HL-60 (cell line): ENCODE data around the gene SLC27A3.

Experiments used
- DNase-seq, 2 experiments: peaks; one replicate each; pipeline ENCODE4 v3.0.0-alpha.2; 2010 to 2020; ENCODE audit warnings: low read depth in 1 of 2, low spot score in 1 of 2
- H3K27ac ChIP-seq: fragments of 250-450 bp; sonication (Bioruptor Pico); replicated peaks from 2 replicates; pipeline ENCODE4 v1.5.1; 2020; ENCODE audit warnings: mild to moderate bottlenecking, moderate library complexity
- H3K27me3 ChIP-seq: fragments of 250-450 bp; sonication (Bioruptor Pico); 2 replicates; pipeline ENCODE4 v1.5.1; 2021; ENCODE audit warnings: mild to moderate bottlenecking, moderate library complexity; ENCODE audit not compliant: insufficient read depth, poor library complexity, severe bottlenecking
- H3K4me3 ChIP-seq: replicated peaks from 2 replicates; pipeline ENCODE4 v1.5.1; 2011; ENCODE audit warnings: mild to moderate bottlenecking, control low read depth, low read length; ENCODE audit not compliant: insufficient read depth
- GABPA ChIP-seq: IDR thresholded peaks from 2 replicates; pipeline ENCODE4 v1.6.1; 2012; ENCODE audit warnings: low read depth
- POLR2AphosphoS5 ChIP-seq: IDR thresholded peaks from 2 replicates; pipeline ENCODE4 v1.6.1; 2012; ENCODE audit warnings: low read depth
- SPI1 ChIP-seq: IDR thresholded peaks from 2 replicates; pipeline ENCODE4 v1.6.1; 2012; ENCODE audit warnings: low read depth, mild to moderate bottlenecking, borderline replicate concordance
- TF ChIP-seq, protein P1 (sequence below): IDR thresholded peaks from one replicate; pipeline ENCODE4 v1.5.1; 2011; ENCODE audit warnings: low read length, control low read depth, inconsistent platforms; ENCODE audit not compliant: insufficient read depth
- TF ChIP-seq, protein P2 (sequence below): IDR thresholded peaks from 2 replicates; pipeline ENCODE4 v1.6.1; 2012; ENCODE audit warnings: low read depth; ENCODE audit not compliant: insufficient replicate concordance

Gene SLC27A3

DNA sequence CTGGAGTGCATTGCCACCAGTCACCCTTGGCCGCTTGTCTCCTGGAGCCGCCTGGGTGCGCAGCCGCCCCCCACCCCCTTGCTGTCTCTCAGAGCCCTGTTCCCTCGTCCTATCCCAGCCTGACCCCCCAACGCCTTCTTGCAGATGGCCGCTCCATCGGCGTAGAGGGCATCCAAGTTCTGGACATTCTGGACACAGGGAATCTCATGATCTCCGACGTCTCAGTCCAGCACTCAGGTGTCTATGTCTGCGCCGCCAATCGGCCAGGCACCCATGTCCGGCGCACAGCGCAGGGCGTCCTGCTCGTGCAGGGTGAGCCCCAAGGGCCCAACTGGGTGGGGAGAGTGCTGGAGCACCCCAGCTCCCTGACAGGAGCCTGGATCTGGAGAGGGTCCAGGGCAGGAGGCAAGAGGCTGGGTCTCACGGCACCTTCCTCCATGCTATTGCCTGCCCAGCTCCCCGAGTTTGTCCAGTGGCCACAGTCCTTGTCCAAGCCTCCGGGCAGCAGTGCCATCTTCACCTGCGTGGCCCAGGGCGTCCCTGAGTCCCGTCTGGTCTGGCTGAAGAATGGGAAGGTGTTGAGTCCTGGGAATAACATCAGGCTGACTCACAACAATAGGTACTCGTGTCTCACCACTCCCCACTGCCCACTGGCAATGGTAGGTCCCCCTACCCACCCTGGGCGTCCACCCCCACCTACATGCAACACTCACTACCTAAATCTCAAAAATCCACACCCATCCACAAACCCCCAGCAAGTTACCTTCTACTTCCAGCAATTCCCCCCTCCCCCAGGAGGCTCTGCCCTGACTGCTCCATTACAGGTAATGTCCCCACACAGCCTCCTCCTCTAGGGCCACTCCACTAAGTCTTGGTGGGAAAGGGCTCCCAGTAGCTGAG is 24.6 kb downstream of the SLC27A3 start:
- TF ChIP-seq POLR2AphosphoS5 = no peak
- no peak for TF ChIP-seq GABPA
- TF ChIP-seq, protein P1, sequence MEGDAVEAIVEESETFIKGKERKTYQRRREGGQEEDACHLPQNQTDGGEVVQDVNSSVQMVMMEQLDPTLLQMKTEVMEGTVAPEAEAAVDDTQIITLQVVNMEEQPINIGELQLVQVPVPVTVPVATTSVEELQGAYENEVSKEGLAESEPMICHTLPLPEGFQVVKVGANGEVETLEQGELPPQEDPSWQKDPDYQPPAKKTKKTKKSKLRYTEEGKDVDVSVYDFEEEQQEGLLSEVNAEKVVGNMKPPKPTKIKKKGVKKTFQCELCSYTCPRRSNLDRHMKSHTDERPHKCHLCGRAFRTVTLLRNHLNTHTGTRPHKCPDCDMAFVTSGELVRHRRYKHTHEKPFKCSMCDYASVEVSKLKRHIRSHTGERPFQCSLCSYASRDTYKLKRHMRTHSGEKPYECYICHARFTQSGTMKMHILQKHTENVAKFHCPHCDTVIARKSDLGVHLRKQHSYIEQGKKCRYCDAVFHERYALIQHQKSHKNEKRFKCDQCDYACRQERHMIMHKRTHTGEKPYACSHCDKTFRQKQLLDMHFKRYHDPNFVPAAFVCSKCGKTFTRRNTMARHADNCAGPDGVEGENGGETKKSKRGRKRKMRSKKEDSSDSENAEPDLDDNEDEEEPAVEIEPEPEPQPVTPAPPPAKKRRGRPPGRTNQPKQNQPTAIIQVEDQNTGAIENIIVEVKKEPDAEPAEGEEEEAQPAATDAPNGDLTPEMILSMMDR = no peak
- TF ChIP-seq, protein P2, sequence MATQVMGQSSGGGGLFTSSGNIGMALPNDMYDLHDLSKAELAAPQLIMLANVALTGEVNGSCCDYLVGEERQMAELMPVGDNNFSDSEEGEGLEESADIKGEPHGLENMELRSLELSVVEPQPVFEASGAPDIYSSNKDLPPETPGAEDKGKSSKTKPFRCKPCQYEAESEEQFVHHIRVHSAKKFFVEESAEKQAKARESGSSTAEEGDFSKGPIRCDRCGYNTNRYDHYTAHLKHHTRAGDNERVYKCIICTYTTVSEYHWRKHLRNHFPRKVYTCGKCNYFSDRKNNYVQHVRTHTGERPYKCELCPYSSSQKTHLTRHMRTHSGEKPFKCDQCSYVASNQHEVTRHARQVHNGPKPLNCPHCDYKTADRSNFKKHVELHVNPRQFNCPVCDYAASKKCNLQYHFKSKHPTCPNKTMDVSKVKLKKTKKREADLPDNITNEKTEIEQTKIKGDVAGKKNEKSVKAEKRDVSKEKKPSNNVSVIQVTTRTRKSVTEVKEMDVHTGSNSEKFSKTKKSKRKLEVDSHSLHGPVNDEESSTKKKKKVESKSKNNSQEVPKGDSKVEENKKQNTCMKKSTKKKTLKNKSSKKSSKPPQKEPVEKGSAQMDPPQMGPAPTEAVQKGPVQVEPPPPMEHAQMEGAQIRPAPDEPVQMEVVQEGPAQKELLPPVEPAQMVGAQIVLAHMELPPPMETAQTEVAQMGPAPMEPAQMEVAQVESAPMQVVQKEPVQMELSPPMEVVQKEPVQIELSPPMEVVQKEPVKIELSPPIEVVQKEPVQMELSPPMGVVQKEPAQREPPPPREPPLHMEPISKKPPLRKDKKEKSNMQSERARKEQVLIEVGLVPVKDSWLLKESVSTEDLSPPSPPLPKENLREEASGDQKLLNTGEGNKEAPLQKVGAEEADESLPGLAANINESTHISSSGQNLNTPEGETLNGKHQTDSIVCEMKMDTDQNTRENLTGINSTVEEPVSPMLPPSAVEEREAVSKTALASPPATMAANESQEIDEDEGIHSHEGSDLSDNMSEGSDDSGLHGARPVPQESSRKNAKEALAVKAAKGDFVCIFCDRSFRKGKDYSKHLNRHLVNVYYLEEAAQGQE = no peak
- TF ChIP-seq SPI1 = no peak
- no peak for DNase-seq
- Histone ChIP-seq H3K27ac (no peak overlapping the region), H3K27me3 (no peaks in the 10 kb centered on the region), H3K4me3 (no peak overlapping the region)

DNA sequence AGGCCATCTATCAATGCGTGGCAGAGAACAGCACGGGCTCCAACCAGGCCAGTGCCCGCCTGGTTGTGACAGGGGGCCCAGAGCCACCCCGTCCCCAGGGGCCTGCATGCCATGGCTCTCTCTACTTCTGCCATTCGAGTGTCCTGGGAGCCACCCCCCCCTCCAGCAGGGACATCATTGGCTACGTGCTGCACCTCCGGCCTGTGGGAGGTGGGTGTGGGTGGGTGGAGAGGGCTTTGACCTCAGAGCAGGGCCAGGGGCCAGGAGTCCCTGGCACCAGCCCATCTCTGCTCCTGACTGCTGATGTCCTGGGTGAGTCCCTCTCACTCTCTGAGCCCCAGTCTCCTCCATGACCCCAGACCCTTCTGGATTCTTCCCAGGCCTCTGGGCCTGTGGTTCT is 25.3 kb downstream of the SLC27A3 start:
- Histone ChIP-seq H3K27ac (no peak overlapping the region), H3K27me3 (no peaks in the 10 kb centered on the region)
- TF ChIP-seq GABPA = no peak
- TF ChIP-seq POLR2AphosphoS5 = no peak
- TF ChIP-seq, protein P2 = no peak
- TF ChIP-seq, protein P1 = no peak
- no peak for TF ChIP-seq SPI1

DNA sequence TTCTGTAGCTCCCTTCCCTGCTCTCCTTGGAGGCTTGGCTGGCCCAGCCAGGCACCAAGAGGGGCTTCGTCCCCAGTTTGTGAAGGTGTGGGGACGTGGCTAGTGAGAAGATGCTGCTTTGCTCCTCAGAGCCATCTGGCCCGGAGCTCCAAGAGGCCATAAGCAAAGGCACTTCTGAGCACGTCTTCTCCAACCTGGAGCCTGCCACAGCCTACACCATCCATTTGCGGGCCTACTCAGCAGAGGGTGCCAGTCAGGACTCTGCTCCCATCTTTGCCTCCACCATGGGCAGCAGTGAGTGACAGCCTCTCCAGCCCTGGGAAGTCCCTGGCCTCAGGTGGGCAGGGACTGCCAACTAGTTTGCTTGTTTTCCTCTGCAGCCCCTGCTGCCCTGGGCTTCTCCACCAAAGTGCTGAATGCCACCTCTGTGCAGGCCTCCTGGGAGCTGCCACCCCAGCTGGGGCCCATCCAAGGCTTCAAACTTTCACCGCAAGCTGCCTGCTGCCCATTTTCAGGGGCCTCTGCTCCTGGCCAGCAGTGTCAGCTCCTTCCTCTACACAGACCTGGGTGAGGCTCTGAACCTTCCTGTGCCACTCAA is 25.9 kb downstream of the SLC27A3 start:
- Histone ChIP-seq H3K4me3 (no peak overlapping the region), H3K27me3 (no peaks in the 10 kb centered on the region), H3K27ac (no peak overlapping the region)
- no peak for DNase-seq
- TF ChIP-seq, protein P1 = no peak
- TF ChIP-seq SPI1 = no peak

More for the DNA sequence above, 25.3 kb downstream of the SLC27A3 start:
- DNase-seq = no peak
- H3K4me3 ChIP-seq = no peak overlapping the region
